KBM-7 (cell line): Measurements from ENCODE around the gene ICOS.
"Not testable (repeated sequence)": the region's sequence is repeated elsewhere in the genome, so short reads cannot be mapped to it uniquely, and the experiment has no call there.

Source experiments
- DNase-seq: peaks from one replicate; pipeline ENCODE4 v3.0.0-alpha.2; 2015
- in situ Hi-C: fragments of 300-500 bp; cut with MboI; formaldehyde crosslinking; loops from 2 replicates; pipeline ENCODE4 v1.14.3; 2020; ENCODE audit warnings: low sequenced_read_pairs, low pct_unique_long_range_greater_than_20kb, mixed read lengths

ICOS gene

DNA sequence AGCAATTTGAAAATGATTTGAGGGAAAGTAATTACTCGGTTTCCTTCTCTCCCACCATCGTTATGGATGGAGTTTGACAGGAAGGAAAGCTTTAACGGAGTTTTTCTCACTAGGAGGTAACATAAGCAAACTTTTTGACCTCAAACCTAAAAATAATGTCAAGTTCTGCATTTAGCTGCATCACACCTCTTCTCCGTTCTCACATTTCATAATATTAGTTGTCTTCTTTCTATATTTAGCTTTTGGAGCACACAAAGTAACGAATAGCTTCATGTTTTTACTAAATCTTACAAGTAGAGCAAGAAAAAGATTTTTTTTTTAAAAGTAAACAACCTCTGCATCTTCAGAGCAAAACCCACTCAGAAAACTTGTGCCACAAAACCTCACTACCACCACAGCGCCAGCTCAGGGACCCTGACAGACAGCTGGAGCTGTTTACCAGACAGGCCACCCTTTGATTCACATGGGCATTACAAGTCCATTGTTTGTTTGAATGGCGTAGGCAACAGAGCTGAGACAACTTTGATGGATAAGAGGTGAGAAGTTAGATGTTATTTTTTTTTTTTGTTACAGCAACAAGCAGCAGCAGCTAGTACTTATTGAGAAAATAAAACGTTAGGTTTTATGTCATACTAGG, 21.9 kb upstream of the ICOS start:
- in situ Hi-C loops: no loop called here
- DNase-seq: no peak

DNA sequence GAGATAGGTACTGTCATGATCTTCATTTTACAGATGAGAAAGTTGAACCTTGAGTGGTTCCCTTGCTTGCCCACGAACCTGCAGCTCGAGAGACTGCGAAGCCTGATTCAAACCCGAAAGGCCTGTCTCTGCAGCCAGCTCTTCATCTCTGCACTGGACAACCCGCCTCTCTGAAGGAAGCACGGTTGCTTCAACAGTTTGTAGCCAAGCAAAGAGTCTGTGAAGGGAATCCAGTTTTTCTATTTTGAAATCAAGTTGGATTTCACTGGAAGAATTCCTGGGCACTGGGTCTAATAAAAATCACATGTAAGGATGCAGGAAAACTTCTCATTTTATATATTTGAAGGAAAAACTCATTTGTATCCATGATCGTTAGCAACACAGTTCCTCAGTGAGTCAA, 21.3 kb upstream of the ICOS start:
- DNase-seq: no peak
- in situ Hi-C loops: no loop called here

DNA sequence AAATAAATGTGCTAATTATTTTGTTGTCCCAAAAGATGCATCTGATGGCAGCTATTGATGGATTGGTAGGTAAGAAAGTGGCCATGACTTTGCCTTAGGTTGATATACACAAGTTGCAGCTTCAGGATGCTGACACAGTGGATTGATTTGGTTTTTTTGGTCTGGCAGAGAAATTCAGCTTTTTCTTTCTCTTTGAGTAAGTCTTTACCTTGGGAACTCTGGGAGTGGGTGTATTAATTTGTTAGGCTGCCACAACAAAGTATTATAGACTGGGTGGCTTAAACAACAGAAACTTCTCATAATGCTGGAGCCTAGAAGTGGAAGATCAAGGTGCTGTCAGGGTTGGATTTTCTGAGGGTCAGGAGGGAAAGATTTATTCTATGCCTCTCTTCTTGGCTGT, 19.8 kb upstream of the ICOS start:
- in situ Hi-C loops: no loop called here
- DNase-seq: no peak

DNA sequence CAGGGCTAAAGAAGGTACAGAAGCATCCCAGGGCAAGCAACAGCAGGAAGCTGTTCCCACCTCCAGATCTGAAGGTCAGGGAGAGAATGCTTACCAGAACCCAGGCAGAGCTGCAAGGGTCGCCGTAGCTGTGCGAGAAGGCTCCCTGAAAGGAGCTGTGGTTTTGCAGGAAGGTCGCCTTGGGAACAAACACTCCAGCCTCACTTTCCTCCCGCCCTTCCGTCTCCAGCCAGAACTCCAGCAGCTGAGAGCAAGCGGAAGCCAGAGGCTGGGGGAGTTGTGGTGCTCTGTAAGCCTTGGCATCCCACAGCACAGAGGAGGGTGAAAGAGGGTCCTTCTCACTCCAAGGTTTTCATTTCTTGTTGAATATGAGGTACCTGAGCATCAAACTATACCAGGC, 18.3 kb upstream of the ICOS start:
- DNase-seq: no peak
- in situ Hi-C loops: no loop called here

DNA sequence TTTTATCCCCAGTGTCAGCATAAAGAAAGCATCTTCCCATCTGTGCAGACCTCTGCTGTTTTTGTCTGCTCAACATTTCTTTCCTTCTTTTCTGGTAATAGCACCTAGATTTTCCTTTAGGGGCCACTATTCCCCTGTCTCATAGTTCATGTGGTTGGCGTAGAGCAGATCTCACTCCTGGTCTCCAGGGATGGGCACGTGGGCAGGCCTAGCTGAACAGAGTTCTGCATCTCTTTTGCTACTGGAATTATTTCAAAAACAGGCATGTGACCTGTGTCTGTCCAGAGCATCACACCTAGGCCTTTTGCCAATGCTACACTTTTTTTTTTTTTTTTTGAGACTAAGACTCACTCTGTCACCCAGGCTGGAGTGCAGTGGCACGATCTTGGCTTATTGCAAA, 17.7 kb upstream of the ICOS start:
- in situ Hi-C loops: no loop called here
- no peak for DNase-seq

DNA sequence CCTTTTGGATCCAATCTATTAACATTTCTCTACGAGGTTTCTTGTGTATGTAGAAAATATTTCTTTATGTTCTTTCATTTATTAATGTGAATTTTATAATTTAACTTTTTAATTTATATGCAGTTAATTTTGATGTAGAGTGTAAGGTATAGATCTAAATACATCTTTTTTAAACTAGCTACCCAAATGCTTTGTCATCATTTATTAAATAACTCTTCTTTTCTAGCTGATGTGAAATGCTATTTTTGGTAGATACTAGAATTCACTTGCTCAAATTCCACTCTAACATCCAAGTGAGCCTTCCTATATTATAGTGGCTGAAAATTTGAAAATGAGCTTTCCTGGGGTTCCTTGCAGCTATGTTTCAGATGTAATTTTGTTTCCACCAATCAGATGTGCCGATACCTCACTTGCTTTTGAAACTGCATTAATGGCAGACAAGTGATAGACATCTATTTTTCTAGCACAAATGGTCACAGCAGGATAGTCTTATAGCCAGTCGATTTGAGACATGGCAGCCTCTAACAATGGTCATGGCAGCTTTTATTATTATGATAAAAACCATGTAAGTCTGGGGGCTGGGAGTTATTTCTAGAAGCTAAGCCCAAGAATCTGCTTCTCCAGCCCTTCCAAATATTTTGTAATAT, 10.9 kb upstream of the ICOS start:
- no peak for DNase-seq
- in situ Hi-C loops: no loop called here

DNA sequence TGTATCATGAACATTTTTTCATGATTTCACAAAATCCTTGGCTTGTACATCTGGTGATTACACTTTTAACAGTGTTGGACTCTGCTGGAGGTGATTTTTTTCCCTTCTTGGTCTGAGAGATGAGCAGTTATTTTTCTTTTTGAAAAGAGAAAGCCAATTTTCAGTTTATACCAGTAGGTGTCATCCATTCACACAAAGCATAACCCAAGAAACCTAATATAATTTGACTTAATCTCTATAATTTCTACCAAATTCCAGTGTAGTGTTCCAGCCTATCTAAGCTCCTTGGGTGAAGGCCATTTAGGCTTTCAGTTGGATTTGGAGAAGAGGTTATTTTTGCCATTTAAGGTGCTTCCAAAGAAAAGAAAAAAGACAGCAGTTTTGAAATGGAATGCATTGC, 7.7 kb upstream of the ICOS start:
- in situ Hi-C loops: no loop called here
- DNase-seq: peak; percentile 17

DNA sequence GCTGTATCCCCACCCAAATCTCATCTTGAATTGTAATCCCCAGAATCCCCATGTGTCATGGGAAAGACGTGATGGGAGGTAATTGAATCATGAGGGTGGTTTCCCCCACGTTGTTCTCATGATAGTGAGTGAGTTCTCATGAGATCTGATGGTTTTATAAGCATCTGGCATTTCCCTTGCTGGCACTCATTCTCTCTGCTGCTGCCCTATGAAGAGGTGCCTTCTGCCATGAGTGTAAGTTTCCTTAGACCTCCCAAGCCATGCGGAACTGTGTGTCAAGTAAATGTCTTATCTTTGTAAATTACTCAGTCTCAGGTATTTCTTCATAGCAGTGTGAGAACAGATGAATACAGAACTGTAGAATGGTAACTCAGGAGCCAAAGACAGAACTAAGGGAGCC, 5.3 kb upstream of the ICOS start:
- DNase-seq, in situ Hi-C loops: not testable (repeated sequence)

DNA sequence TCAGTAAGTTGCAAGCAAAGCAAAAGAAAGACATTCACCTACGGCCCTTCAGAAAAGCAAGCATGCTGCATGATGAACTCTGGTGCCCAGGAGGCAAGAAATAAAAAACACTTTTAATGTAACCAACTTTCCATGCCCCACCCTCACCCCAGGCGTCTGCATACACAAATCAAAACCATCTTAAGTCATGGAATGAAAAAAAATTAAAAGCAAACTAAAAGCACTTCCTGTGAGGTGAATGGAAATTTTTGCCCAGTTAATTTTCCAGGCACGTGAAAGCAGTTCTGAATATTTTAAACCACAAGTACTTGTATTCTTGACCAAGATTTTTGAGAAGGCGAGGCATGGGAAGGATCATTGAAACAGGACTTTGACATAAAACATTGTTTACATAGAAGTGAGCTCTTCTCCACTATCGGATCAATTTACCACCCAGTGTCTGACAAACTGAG, 2.5 kb upstream of the ICOS start:
- no peak for DNase-seq
- in situ Hi-C loops: no loop called here

DNA sequence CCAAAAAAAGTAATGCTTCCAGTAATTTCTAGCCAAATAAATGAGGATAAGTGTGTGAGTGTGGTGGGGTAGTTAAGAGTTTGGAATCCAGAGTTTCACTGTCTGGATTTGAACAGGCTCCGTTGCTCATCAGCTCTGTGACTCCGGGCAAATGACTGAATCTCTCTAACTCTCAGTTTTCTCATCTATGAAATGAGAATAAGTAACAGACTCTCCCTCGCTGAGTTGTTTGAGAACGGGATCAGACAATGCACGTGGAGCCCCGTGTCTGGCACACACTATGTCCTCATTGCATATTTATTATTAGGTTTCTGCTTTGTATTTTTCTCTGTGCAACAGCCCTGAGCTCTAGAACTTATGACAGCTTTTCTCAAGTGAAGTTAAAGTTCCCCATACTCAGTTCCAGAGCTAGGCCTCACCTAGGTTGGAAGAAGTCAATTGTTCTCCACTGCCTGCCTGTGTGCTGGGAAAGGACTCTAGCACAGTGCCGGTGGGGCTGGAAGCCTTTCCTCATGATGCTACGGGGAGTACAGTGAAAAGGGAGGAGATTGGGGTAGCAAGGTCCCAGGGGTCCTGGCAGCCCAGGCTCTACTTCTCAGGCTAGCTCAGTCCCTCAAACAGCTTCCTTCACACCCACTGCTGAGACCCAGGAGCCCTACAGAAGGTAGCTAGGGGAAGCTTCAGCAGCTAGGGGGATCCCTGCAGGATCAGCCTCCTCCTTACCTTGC, 1.7 kb upstream of the ICOS start:
- in situ Hi-C loops: no loop called here
- no peak for DNase-seq

DNA sequence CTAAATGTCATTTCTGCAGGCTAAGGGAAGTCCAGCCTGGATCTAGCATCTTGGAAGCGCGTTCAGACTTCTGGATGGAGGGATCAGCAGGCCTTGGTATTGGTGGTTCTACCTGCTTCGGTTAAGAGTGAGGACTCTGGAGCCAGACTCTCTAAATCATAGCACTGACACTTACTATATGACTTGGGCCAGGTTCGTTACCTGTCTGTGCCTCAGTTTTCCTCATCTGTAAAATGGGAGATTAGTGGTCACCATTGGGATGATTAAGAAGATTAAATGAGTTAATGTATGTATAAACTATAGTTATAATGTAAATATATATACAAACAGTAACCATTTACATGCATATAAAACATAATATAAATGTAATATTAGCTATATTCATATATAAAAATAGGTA, 995 bp upstream of the ICOS start:
- no peak for DNase-seq
- in situ Hi-C loops: no loop called here

DNA sequence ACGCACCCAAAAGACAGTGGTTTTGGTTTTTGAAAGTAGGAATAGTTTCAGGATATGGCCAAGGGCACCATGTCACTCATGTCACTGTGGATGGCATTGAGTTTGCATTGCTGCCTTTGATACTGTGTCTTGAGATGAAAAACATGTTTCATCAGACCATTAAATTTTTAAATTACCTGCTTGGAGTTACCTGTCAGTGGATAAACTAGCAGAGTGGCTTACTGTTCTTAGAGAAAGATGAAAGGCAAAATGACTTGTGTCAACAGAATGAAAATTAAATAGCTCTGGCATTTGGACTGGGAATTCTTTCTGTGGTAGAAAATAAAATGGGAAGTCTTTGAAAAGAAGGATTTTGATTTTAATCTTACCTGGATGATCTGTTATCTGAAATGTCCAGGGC, 386 bp downstream of the ICOS start:
- in situ Hi-C loops: no loop called here
- no peak for DNase-seq

DNA sequence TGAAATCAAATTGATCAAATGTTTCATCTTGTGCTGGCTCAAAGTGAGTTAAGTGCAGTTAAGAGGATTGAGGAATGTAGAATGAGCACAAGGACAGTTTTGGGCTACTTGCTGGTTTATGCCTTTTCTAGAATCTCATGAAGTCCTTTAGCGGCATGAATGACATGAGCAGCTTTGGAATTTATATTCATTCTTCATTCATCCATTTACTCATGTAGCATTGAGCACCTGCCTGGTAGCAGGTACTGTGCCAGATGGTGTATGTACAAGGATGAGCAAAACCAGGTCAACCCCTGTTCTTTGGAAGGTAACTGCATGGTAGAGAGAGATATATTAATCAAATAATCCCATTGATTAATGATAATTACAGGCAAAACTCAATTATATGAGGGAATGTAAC, 1.2 kb downstream of the ICOS start:
- DNase-seq: no peak
- in situ Hi-C loops: no loop called here

DNA sequence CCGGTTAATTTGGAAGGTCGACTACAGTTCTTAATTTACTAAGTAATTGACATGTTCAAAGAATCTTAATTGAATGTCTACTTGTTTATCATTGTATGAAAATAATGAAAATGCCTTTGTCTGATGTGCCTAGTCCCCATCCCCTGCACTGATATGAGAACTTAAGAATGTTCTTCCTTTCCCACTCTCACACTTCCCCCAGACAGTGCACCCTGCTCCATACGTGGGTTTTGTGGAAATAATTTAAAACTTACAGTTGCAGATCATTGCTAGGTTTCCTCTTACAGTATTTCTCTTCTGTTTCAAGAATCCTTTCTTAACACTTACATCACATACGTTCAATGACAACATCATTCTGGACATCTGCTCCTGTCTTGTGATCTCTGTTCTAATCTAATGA, 3.5 kb downstream of the ICOS start:
- in situ Hi-C loops: no loop called here
- no peak for DNase-seq

DNA sequence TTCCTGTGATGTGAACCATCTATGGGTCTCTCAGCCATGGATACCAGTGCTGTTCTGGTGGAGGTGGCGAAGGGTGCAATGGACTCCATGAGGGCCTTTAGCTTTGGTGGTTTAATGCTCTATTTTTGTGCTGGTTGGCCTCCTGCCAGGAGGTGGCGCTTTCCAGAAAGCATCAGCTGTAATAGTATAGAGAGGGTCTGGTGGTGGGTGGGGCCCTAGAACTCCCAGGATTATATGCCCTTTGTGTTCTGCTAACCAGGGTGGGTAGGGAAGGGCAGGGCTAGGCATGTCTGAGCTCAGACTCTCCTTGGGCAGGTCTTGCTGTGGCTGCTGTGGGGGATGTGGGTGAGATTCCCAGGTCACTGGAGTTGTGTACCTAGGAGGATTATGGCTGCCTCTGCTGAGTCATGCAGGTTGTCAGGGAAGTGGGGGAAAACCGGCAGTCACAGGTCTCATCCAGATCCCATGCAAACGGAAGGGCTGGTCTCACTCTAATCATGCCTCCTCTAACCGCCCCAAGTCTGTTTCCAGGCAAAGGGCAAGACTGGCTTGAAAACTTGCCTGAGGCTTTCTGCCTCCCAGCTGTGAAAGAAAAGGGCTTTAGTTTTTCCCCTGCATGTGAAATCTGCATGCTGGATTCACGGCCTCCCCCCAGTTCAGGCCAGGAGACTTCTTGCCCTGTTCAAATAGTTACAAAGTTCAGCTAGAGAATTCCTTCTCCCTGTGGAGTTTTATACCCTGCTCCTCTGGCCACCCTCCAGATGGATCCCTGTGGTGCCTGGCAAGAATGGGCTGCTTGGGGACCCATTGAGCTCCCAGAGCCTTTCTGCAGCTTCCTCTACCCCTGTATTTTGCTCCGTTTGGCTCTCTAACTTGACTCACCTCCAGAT, 7.2 kb downstream of the ICOS start:
- in situ Hi-C loops, DNase-seq: not testable (repeated sequence)

DNA sequence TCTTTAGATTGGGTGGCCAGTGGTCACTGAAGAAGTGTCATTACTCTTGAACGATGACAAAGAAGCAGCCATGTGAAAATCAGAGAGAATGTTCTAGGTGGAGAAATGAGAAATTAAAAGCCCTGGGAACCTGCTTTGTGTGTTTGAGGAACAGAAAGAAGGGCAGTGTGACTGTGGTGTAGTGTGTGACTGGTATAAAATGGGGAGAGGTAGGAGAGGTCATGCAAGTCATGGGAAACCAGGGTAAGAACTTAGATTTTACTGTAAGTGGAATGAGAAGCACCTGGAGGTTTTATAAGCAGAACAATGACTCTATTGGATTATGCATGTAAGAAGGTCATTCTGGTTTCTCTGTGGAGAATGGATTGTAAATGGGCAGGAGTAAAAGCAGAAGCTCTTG, 12.2 kb downstream of the ICOS start:
- DNase-seq: no peak
- in situ Hi-C loops: no loop called here

DNA sequence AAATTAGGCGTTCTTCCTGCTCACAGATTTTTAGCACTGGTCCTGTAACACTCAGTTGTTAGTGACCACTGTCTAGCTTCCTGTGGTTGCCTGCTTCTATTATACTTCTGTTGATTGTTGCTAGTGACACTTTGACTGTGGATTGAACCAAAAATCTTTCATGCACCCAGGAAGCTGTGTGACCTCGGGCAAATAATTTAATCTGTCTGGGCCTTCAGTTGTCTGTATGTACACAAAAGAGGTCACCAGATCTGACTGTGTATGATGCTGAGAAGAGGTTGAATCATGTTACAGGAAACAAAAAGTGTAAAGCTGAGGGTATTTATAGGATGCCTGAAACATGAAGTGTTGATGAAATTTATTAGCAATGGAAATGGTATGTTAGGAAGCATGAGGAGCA, 12.7 kb downstream of the ICOS start:
- in situ Hi-C loops: no loop called here
- no peak for DNase-seq

DNA sequence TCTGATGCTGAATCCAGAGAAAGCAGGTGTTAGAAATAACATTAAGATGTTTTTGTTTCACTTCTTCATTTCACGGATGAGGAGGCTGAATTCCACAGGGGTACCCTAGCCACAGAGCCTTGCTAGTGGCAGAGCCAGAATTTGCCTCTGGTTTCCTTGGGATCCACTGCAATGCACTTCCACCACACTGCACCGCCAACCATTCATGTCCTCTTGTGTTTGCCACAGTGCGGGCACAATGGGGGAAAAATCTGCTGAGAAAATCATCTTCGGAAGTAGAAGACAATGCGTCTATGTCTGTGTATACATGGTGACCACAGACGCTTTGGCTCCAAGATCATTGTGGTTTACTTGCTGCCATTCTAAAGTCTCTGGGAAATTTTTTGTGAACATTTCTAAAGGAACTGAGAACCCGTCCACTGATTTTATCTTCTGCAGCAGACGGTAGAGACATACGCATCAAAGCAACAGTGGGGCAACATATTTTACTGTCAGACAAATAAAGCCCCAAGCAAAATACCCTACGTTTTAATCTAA, 14.9 kb downstream of the ICOS start:
- in situ Hi-C loops: no loop called here
- peak; percentile 5 for DNase-seq

DNA sequence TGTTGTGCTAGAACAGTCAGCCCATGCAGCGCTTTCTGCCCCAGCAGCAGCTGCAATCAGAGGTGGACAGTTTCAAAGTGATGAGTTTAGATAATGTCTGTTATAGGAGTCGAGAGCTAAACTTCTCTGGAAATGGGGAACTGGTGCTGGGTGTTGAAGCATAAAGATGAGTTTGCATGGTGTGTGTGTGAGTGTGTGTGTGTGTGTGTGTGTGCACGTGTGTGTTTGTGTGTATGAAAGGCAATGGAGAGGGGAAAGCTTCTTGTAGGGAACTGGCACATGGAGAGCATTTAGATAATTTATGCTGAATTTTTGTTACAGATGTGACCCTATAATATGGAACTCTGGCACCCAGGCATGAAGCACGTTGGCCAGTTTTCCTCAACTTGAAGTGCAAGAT, 22.7 kb downstream of the ICOS start:
- no peak for DNase-seq
- in situ Hi-C loops: no loop called here
